ENCODE results near the gene PDE4B. TPM values are rescaled to one million over a fixed set of nuclear protein-coding genes. Genes with fewer than 3 reads are reported as not detected.

PDE4B gene
- polyA plus RNA-seq, 3 donors from 2014 or later: 7.4 to 25.1 (median 18.9) TPM

GRCh38 chr1:66256629-66257572 lies 464.2 kb downstream of the PDE4B start:
- Mint-ChIP-seq H3K36me3 (no peaks in the 10 kb centered on the region), H3K27ac (no peak overlapping the region), H3K27me3 (ENCODE audit: low read depth in 3 of 3) (peaks cover 0 to 4% (median 3%) of the 10 kb centered on the region in 3 donors), H3K4me3 (no peak overlapping the region), H3K9me3 (no peaks in the 10 kb centered on the region), H3K4me1 (peaks cover 6% of the 10 kb centered on the region in 2 donors)
- no peak for DNase-seq

- Mint-ChIP-seq H3K27ac (no peak overlapping the region), H3K4me3 (no peak overlapping the region), H3K36me3 (no peaks in the 10 kb centered on the region), H3K9me3 (no peaks in the 10 kb centered on the region), H3K27me3 (ENCODE audit: low read depth in 3 of 3) (peaks cover 0 to 4% (median 3%) of the 10 kb centered on the region in 3 donors), H3K4me1 (peaks cover 6% of the 10 kb centered on the region in 2 donors)
- no peak for DNase-seq
These were observed 465.9 kb downstream of the PDE4B start for GRCh38 chr1:66258404-66259105.

GRCh38 chr1:66261364-66261763 lies 468.7 kb downstream of the PDE4B start:
- Mint-ChIP-seq H3K27me3 (ENCODE audit: low read depth in 3 of 3) (peaks cover 0 to 4% (median 2%) of the 10 kb centered on the region in 3 donors), H3K4me1 (peaks cover 6% of the 10 kb centered on the region in 2 donors), H3K4me3 (no peak overlapping the region), H3K36me3 (no peaks in the 10 kb centered on the region), H3K9me3 (peaks cover 0 to 2% (median 0%) of the 10 kb centered on the region in 6 donors), H3K27ac (no peak overlapping the region)
- no peak for DNase-seq

DNA sequence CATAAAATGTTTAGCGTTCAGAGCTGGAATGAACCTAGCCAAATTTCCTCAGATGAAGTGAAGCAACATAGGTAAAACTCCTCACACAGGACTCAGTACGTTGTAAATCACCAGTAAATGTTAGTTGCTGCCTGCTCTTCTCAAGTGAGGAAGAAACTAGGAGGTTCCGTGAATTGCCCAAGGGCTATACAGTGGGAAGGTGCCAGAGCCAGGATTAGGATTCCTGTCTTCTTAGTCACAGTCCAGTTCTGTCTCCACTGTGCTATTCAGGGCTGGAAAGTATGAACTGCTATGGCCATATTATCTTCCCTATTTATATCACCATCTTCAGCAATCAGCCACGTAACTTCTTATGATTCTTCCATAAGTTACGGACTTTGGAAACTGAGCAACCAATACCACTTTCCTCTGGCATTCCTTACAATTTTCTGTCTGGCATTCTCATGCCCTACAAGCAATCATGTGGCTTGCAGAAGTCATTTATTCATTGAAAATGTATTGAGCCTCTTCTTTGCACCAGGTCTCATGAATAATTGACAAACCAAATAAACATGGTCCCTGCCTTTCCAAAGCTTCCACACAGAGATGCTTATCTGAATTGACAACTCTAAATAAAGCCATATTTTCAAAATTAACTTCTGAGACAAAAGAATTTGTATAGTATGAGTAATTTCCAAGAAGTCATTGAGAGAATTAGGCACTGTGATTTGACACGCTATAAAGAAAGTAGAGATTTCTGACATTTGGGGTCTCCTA lies 469.7 kb downstream of the PDE4B start:
- Mint-ChIP-seq H3K4me3 (no peak overlapping the region), H3K4me1 (peaks cover 6% of the 10 kb centered on the region in 2 donors), H3K36me3 (no peaks in the 10 kb centered on the region), H3K27ac (no peak overlapping the region), H3K27me3 (ENCODE audit: low read depth in 3 of 3) (peaks cover 0 to 3% (median 2%) of the 10 kb centered on the region in 3 donors), H3K9me3 (peaks cover 0 to 2% (median 0%) of the 10 kb centered on the region in 6 donors)
- no peak for DNase-seq

GRCh38 chr1:66265268-66265667 lies 472.6 kb downstream of the PDE4B start:
- Mint-ChIP-seq H3K27ac (no peak overlapping the region), H3K27me3 (ENCODE audit: low read depth in 3 of 3) (peaks cover 0 to 3% (median 2%) of the 10 kb centered on the region in 3 donors), H3K4me1 (peaks cover 6% of the 10 kb centered on the region in 2 donors), H3K36me3 (no peaks in the 10 kb centered on the region), H3K4me3 (no peak overlapping the region), H3K9me3 (peaks cover 0 to 2% (median 0%) of the 10 kb centered on the region in 6 donors)
- DNase-seq: no peak

DNA sequence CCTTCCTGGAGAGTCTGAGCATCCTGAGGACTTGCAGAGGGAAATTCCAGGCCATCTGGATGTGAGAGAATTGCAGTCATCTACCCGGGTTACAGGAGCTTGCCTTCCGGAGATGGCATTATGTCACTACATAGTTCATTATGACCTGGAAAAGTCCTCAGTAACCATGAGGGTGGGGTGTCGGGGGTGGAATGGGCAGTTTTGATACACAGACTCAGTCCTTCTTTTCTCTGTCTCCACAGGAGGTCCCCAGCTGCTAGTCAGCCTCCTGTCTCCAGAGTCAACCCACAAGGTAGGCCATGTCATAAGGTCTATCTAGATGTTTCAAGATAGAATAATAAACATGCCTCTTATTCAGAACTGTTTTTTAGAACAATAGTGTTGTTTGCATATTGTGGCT lies 473.1 kb downstream of the PDE4B start:
- Mint-ChIP-seq H3K4me1 (peaks cover 6% of the 10 kb centered on the region in 2 donors), H3K27me3 (ENCODE audit: low read depth in 3 of 3) (peaks cover 0 to 3% (median 2%) of the 10 kb centered on the region in 3 donors), H3K27ac (no peak overlapping the region), H3K4me3 (no peak overlapping the region), H3K9me3 (peaks cover 0 to 2% (median 0%) of the 10 kb centered on the region in 6 donors), H3K36me3 (no peaks in the 10 kb centered on the region)
- no peak for DNase-seq

DNA sequence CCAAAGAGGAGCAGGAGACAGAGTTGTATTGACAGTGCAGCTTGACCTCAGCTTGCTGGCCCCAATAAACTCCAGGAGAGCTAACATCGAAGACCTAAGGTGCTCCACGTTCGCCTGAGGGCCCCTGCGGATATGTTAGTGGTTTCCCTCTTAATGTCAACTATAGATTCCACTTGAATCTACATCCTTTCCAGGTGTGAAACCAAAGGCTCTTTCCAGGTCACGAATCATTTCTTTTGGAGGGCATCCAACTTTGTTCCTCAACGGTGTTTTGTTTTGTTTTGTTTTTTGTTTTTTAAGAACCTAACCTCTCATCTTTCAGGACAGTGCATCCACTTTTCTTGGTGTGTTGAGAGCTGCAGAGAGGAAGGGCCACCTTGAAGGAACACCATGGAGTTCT lies 473.7 kb downstream of the PDE4B start:
- Mint-ChIP-seq H3K27me3 (ENCODE audit: low read depth in 3 of 3) (peaks cover 0 to 2% (median 0%) of the 10 kb centered on the region in 3 donors), H3K4me3 (no peak overlapping the region), H3K9me3 (peaks cover 0 to 2% (median 0%) of the 10 kb centered on the region in 6 donors), H3K36me3 (no peaks in the 10 kb centered on the region), H3K27ac (no peak overlapping the region), H3K4me1 (peaks cover under 1 to 5% of the 10 kb centered on the region in 2 donors)
- DNase-seq: no peak

DNA sequence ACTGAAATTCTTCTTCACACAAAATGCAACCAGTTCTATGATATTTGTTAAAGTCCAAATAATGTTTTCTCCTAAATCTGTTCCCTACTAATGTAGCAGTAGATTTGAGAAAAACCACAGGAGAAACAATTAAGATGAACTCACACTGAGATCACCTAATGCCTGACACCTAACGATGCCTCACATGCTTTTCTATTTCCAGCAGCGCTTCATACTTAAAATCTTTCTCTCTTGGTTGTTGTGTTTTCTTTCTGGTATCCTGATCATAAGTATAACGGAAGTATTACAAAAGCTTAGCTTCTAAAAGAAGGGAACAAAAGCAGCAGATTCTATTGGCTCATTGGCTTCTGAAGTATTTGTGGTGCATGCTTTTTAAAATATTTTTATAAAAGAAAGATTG lies 474.1 kb downstream of the PDE4B start:
- peaks cover 0 to 2% (median 0%) of the 10 kb centered on the region in 3 donors for H3K27me3 Mint-ChIP-seq (ENCODE audit: low read depth in 3 of 3)
- peaks cover 0 to under 1% of the 10 kb centered on the region in 2 donors for H3K4me1 Mint-ChIP-seq
- no peak for DNase-seq
- no peak overlapping the region for H3K4me3 Mint-ChIP-seq
- peaks cover 0 to 2% (median 0%) of the 10 kb centered on the region in 6 donors for H3K9me3 Mint-ChIP-seq
- no peak overlapping the region for H3K27ac Mint-ChIP-seq
- no peaks in the 10 kb centered on the region for H3K36me3 Mint-ChIP-seq

- Mint-ChIP-seq H3K9me3 (peaks cover 0 to 2% (median 0%) of the 10 kb centered on the region in 6 donors), H3K4me3 (no peak overlapping the region), H3K27me3 (ENCODE audit: low read depth in 3 of 3) (peaks cover 0 to 2% (median 0%) of the 10 kb centered on the region in 3 donors), H3K36me3 (no peaks in the 10 kb centered on the region), H3K27ac (no peak overlapping the region), H3K4me1 (no peaks in the 10 kb centered on the region)
- no peak for DNase-seq
These were observed 474.7 kb downstream of the PDE4B start for GRCh38 chr1:66267201-66267940.

GRCh38 chr1:66269222-66269621 lies 476.5 kb downstream of the PDE4B start:
- Mint-ChIP-seq H3K9me3 (no peaks in the 10 kb centered on the region), H3K4me1 (peaks cover 4 to 8% of the 10 kb centered on the region in 2 donors), H3K27me3 (ENCODE audit: low read depth in 3 of 3) (peaks cover 0 to 2% (median 0%) of the 10 kb centered on the region in 3 donors), H3K36me3 (no peaks in the 10 kb centered on the region), H3K27ac (no peak overlapping the region), H3K4me3 (no peak overlapping the region)
- no peak for DNase-seq

GRCh38 chr1:66270119-66270812 lies 477.6 kb downstream of the PDE4B start:
- H3K4me3 Mint-ChIP-seq: no peak overlapping the region
- peak overlapping the region in 1 of 6 donors; percentile 25 for H3K27ac Mint-ChIP-seq
- H3K27me3 Mint-ChIP-seq (ENCODE audit: low read depth in 3 of 3): peaks cover under 1 to 2% (median 2%) of the 10 kb centered on the region in 3 donors
- no peak for DNase-seq
- peaks cover 12 to 19% of the 10 kb centered on the region in 2 donors for H3K4me1 Mint-ChIP-seq
- no peaks in the 10 kb centered on the region for H3K36me3 Mint-ChIP-seq
- no peaks in the 10 kb centered on the region for H3K9me3 Mint-ChIP-seq

- H3K27ac Mint-ChIP-seq: no peak overlapping the region
- peaks cover 0 to 3% (median 3%) of the 10 kb centered on the region in 3 donors for H3K27me3 Mint-ChIP-seq (ENCODE audit: low read depth in 3 of 3)
- H3K36me3 Mint-ChIP-seq: no peaks in the 10 kb centered on the region
- H3K4me3 Mint-ChIP-seq: no peak overlapping the region
- H3K9me3 Mint-ChIP-seq: no peaks in the 10 kb centered on the region
- H3K4me1 Mint-ChIP-seq: peaks cover 23 to 30% of the 10 kb centered on the region in 2 donors
- DNase-seq: no peak
These were observed 478.7 kb downstream of the PDE4B start for GRCh38 chr1:66271216-66271903.

Measured in immature natural killer cell (primary cell).